ENCODE measurements around the gene ACTG1. TPM values are rescaled to one million over a fixed set of nuclear protein-coding genes. Genes with fewer than 3 reads are reported as not detected.

The ACTG1 gene
- total and polyA plus RNA-seq, 2 of the 13 experiments (the other 11 are each of a cell fraction or from before 2014, with no cell fraction given), result 973 to 1,138 TPM

- TF ChIP-seq SP2 (CRISPR knock-in tag; IDR thresholded peaks at IDR 0.05), result peak; percentile 68
- peak; percentile 43; the same call in 1 of the 2 replicates for TF ChIP-seq POGK (CRISPR knock-in tag; conservative IDR thresholded peaks at IDR 0.05)
- no peak for TF ChIP-seq ZNF619 (CRISPR knock-in tag; IDR thresholded peaks at IDR 0.05)
- 0 out of 2 replicates have a peak, but pooled peaks have one; percentile 30 for TF ChIP-seq ZNF335 (CRISPR knock-in tag; IDR thresholded peaks at IDR 0.05)
- TF ChIP-seq, protein P1, sequence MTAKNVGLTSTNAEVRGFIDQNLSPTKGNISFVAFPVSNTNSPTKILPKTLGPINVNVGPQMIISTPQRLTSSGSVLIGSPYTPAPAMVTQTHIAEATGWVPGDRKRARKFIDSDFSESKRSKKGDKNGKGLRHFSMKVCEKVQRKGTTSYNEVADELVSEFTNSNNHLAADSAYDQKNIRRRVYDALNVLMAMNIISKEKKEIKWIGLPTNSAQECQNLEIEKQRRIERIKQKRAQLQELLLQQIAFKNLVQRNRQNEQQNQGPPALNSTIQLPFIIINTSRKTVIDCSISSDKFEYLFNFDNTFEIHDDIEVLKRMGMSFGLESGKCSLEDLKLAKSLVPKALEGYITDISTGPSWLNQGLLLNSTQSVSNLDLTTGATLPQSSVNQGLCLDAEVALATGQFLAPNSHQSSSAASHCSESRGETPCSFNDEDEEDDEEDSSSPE (CRISPR knock-in tag; IDR thresholded peaks at IDR 0.05), result peak; percentile 83
- 0 out of 2 replicates have a peak, but pooled peaks have one; percentile 68 for TF ChIP-seq ELK4 (CRISPR knock-in tag; IDR thresholded peaks at IDR 0.05; ENCODE audit: borderline replicate concordance)
- TF ChIP-seq, protein P2, sequence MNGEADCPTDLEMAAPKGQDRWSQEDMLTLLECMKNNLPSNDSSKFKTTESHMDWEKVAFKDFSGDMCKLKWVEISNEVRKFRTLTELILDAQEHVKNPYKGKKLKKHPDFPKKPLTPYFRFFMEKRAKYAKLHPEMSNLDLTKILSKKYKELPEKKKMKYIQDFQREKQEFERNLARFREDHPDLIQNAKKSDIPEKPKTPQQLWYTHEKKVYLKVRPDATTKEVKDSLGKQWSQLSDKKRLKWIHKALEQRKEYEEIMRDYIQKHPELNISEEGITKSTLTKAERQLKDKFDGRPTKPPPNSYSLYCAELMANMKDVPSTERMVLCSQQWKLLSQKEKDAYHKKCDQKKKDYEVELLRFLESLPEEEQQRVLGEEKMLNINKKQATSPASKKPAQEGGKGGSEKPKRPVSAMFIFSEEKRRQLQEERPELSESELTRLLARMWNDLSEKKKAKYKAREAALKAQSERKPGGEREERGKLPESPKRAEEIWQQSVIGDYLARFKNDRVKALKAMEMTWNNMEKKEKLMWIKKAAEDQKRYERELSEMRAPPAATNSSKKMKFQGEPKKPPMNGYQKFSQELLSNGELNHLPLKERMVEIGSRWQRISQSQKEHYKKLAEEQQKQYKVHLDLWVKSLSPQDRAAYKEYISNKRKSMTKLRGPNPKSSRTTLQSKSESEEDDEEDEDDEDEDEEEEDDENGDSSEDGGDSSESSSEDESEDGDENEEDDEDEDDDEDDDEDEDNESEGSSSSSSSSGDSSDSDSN (CRISPR knock-in tag; IDR thresholded peaks at IDR 0.05), result peak; percentile 67
- TF ChIP-seq ZFP36L2 (CRISPR knock-in tag; IDR thresholded peaks at IDR 0.05), result no peak
- peak; percentile 94 for TF ChIP-seq RBFOX2 (IDR thresholded peaks at IDR 0.05; ENCODE audit: low read depth, low read length)
- TF ChIP-seq ATF7-NPFF (CRISPR knock-in tag; IDR thresholded peaks at IDR 0.05; ENCODE audit: low read depth), result peak; percentile 84
- TF ChIP-seq SAP130 (CRISPR knock-in tag; IDR thresholded peaks at IDR 0.05; ENCODE audit: low read depth), result peak; percentile 44
- TF ChIP-seq, protein P3, sequence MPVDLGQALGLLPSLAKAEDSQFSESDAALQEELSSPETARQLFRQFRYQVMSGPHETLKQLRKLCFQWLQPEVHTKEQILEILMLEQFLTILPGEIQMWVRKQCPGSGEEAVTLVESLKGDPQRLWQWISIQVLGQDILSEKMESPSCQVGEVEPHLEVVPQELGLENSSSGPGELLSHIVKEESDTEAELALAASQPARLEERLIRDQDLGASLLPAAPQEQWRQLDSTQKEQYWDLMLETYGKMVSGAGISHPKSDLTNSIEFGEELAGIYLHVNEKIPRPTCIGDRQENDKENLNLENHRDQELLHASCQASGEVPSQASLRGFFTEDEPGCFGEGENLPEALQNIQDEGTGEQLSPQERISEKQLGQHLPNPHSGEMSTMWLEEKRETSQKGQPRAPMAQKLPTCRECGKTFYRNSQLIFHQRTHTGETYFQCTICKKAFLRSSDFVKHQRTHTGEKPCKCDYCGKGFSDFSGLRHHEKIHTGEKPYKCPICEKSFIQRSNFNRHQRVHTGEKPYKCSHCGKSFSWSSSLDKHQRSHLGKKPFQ (CRISPR knock-in tag; IDR thresholded peaks at IDR 0.05; ENCODE audit: insufficient replicate concordance), result peak; percentile 78
- no peak for TF ChIP-seq LCORL (IDR thresholded peaks at IDR 0.05)
- no peak for TF ChIP-seq LCORL (CRISPR knock-in tag; IDR thresholded peaks at IDR 0.05)
- no peak for TF ChIP-seq ZNF430 (CRISPR knock-in tag; IDR thresholded peaks at IDR 0.05)
- no peak for TF ChIP-seq HMGXB3 (CRISPR knock-in tag; IDR thresholded peaks at IDR 0.05; ENCODE audit: borderline replicate concordance)
Observed at GRCh38 chr17:81487487-81488275, 24.9 kb downstream of the ACTG1 start (continued).
